NCI-H2107 treated with DMSO at 0.1 percent for 48 hours (cell line): ENCODE results near the gene ELMO1.
A peak's percentile ranks its signal among the peaks of the same experiment; 100 is the strongest.

Source experiments
- DNase-seq: peaks from one replicate; lab custom pipeline; 2025; ENCODE audit not compliant: unreplicated experiment; lab: John Stamatoyannopoulos, UW

Gene ELMO1

DNA sequence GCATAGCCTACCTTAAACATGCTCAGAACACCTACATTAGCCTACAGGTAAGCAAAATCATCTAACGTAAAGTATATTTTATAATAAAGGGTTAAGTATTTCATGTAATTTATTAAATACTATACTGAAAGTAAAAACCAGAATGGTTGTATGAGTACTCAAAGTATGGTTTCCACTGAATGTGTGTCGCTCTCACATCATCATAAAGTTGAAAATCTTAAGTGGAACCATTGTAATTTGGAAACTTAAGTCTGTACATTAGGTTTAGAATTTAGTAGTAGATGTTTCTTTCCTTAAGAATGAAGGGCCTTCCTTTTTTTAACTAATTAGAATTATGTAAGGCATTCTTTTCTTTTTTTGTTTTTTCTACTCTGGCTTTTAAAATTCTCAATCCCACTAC is 484.4 kb downstream of the ELMO1 start:
- DNase-seq: no peak

DNA sequence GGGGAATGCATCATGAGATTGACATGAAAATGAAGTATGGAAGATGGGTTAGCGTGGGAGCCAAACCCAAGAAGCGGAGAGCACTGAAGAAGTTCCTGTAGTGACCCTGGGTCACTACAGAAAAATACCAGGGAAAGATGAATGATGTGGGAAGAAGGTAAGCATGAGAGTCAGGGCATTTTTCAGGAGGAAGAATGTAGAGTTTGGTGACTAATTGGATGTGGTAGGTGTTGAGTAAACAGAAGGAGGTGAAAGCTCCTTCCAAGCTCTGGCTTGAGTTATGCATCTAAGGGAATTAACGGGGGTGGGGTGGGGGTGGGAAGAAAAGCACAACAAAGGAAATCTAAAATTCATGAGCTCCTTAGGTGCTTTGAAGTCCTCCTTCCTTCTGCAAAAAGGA is 486.3 kb downstream of the ELMO1 start:
- DNase-seq: no peak

GRCh38 chr7:36961693-36962092 is 487.0 kb downstream of the ELMO1 start:
- DNase-seq: no peak

- DNase-seq: no peak
These were observed 487.6 kb downstream of the ELMO1 start for GRCh38 chr7:36961097-36961496.

- DNase-seq: no peak
These were observed 488.6 kb downstream of the ELMO1 start for GRCh38 chr7:36960105-36960504.

- DNase-seq: no peak
These were observed 490.4 kb downstream of the ELMO1 start for GRCh38 chr7:36958111-36958733.

- DNase-seq: no peak
These were observed 491.0 kb downstream of the ELMO1 start for GRCh38 chr7:36957620-36958019.

DNA sequence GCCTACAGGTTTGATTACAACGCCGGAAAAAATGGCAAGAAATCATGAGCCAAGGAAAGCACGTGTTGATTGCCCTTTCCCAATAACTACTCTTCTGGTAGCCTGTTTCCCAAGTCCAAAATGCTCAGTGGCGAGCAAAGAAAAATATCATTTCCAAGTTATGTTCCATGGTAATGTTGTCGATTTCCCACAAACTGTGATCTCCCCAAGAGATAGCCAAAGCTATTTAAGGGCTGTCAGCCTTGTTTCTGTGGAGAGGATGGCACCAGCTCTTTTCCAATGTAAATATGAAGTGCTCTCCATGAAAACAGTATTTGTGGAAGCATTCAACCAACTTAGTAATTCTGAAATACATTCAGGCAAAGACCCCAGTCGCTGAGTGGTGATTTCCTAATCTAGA is 491.9 kb downstream of the ELMO1 start:
- no peak for DNase-seq

- DNase-seq: no peak
These were observed 493.1 kb downstream of the ELMO1 start for GRCh38 chr7:36955456-36956129.

- no peak for DNase-seq
These were observed 497.4 kb downstream of the ELMO1 start for GRCh38 chr7:36951257-36951697.

- no peak for DNase-seq
These were observed 498.7 kb downstream of the ELMO1 start for GRCh38 chr7:36949711-36950600.

DNA sequence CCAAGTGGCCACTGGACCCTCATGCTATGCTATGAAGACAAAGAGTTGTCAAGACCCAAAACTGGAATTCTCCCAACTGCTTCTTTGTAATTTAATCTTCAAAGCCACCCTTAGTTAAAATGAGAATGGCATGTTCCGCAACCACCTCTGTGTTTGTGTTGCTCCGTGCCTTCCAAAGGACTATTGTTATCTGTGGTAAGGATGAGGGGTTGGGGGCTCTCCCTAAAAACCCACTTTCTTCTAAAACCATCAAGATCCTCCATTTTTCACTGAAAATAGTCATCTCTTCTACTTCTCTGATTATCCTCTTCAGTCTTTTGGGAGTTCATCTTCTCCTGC is 502.3 kb downstream of the ELMO1 start:
- no peak for DNase-seq

GRCh38 chr7:36945612-36946400 is 502.9 kb downstream of the ELMO1 start:
- peak; percentile 14 for DNase-seq

DNA sequence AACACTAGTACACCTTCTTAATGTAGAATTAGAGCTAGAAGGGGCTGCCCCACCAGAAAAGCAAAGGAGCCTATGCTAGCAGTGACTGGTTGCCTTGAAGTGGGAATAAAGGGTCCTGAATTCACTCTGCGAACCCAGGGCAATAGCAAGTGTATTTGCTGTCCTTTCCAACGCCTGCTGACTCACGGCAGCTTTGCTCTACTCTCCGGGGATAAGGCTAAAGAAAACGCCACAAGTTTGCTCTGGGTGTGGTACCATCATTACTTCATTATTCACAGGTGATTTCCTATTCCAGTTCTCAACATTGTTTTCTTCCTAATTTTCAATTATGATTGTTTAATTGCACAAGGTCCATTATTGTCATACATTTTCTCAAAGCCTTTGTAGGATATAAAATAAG is 503.8 kb downstream of the ELMO1 start:
- DNase-seq: no peak

DNA sequence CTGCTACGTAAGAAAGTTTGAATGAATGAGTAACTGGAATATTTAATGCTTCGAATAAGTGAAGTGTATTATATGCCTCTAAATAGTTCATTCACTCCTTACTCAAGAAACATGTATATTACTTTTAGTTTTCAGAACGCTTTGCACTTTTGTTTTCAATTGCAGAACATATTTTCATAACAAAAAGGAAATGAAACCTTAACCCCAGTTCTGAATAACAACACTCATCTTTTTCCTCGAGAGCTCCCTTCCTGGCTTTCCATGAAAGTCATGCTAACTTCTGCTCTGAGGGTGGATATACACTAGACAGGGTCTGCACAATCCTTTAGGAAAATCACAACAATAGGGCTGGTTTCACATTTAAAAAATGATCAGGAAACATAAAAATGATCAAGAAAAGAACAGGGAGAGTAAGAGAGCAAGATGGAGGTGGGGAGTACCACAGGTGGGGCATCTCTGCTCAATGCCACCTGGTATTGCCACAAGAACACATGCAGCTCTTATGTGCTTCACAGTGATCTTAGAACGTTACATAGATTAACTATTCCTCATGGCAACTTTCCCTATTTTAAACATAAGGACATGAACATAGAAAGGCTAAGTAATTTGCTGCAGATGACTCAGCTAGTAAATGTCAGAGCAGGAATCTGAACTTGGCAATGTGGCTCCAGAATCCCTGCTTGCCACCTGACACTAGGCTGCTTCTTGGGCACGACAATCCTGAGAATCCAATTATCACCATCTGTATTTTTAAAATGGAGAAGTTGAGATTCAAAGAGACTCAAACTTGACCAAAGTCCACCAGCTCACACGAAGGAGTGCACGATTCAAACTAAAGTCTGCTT is 504.9 kb downstream of the ELMO1 start:
- DNase-seq: no peak

- no peak for DNase-seq
These were observed 505.7 kb downstream of the ELMO1 start for GRCh38 chr7:36942955-36943354.

GRCh38 chr7:36942541-36942940 is 506.1 kb downstream of the ELMO1 start:
- no peak for DNase-seq

DNA sequence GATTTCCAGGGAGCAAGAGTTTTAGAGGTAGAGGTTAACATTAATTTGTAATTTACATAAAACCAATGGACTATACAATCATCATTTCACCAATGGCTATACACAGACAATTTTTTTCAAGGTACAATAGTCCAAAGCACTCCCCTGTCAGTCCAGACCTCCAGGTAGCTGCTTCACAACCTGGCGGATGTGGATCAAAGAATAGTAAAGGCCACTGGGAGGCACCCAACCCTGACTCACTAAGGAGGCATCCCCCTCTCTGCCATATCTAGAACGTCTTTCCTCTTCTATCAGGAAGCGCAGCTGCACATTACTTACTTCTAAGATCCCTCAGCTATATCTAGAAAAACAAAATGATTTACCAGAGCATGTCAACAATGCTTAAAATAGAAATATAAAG is 506.6 kb downstream of the ELMO1 start:
- DNase-seq: no peak

DNA sequence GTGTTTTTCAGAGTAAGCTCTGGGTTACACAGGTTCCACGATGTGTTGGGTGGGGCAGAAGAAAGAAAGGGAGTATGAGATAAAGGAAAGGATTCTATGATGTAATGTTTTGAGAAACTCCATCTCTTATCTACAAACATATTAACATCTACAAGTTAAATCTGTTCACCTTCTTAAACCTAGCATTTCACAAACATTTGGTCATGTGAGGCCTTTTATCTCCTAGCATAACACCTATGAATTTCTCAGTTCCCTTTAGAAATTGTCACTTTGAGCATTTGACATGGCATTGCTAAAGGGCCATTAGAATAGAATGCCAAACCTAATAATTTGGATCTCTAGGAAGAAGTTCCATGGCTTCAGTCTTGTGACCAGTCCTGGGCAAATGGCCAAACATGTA is 507.3 kb downstream of the ELMO1 start:
- no peak for DNase-seq

- no peak for DNase-seq
These were observed 508.8 kb downstream of the ELMO1 start for GRCh38 chr7:36939816-36940215.
